GM18502 (cell line): ENCODE measurements around the gene RBM24.

Source experiments
- ATAC-seq: cut with Tn5 transposase; IDR thresholded peaks from one replicate; pipeline ENCODE4 v1.9.1; 2021; ENCODE audit warnings: mild to moderate bottlenecking; ENCODE audit not compliant: unreplicated experiment, poor library complexity

RBM24 gene

DNA sequence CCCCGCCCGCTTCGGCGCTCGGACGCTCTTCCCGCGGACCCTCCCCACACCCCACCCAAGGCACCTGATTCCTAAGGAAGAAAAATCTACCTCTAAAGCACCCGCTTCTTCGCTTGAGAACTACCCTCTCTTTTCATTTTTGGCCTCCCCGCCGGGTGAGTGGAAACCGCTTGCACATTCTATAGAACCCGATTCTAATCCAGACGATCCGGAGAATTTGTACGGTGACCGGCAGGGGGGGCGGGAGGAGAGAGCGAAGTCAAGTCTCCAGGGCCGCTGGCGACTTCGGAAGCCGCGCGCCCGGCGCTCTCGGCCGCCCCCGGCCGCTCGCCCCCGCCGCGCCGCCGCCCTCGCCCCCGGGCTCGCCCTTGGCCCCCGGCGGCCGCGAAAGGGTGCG is at the start of gene RBM24:
Gene RBM24 (plus strand): TSS at position 262 of the 397 bp plus-strand sequence. CDS start 221 bp downstream, outside the sequence.
- no peak for ATAC-seq

DNA sequence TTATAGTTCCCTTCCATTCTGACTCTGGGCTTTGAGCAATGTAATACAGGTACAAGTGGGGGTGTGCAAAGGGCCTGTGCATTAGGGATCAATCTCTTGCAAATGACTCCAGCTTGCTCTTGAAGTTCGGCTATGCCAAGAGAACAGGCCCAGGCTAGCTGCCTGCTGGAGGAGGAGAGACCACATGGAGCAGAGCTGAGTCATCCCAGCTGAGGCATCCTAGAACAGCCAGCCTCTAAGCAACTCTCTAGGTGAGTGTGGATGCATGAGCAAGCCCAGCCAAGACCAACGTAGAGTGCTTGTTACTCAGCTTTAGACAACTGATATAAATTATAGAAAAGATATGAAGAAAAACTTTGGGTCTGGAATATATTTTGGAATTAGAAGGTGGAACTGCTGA is 47.6 kb upstream of the RBM24 start:
- ATAC-seq: no peak

DNA sequence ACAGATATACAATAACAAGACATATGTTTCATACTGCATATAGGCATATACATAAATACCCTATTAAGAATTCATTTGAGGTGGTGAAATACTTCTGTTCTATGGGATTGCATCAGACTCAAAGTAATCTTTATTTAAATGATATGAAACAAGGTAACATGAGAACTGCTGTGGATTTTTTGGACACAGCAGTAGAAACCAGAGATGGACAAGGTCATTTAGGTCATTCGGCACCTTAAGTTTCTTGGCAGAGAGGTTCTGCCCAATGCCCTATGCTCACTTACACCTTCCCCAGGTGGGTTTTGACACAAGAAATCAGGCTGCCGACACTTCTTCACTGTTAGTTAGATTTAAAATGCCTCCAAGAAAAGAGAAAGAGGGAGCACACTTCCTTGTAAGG is 43.9 kb upstream of the RBM24 start:
- no peak for ATAC-seq

DNA sequence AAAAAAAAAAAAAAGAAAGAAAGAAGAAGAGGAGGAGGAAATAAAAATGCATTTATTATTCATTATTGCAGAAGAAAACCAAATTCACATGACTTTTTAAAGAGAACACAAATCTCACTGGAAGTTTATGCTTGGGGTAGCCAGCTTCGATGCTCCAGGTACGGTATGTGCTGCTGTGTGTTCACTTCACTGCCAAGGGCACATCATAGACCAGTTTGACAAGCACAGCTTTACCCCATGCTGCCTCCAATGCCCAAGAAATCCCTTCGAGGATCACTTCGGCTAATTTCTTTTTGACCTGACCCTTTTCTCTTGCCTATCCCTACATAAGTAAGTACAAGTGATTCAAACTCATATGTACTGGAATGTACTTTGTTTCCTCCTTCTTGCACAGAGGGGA is 41.9 kb upstream of the RBM24 start:
- no peak for ATAC-seq

DNA sequence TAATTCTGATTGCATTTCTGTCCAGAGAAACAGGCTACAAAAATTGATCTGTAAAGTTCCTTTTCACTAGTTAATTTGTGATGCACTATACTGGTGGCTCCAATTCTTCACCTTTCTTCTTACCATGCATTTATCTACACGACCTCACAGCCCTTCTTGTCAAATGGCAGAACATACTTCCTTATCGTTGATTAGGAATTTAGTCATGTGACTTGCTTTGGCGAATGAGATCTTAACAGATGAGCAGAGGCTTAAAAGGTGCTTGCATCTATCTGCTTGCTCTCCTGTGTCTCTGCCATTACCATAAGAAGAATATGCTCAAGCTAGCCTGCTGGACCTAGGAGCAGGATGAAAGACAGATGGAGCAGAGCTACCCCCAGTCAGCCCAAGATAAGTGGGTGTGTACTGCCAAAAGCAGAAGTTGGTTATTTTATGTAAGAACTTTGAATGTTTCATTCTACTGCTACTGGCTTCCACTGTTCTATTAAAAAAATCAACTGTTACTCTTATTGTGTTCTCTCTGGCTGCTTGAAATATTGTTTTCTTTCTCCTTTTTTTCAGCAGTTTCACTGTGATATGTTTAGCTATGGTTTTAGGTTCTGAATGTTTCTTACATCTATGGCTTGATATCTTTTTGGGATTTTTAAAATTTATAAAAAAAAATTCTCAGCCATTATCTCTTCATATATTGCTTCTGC is 40.2 kb upstream of the RBM24 start:
- ATAC-seq: no peak

DNA sequence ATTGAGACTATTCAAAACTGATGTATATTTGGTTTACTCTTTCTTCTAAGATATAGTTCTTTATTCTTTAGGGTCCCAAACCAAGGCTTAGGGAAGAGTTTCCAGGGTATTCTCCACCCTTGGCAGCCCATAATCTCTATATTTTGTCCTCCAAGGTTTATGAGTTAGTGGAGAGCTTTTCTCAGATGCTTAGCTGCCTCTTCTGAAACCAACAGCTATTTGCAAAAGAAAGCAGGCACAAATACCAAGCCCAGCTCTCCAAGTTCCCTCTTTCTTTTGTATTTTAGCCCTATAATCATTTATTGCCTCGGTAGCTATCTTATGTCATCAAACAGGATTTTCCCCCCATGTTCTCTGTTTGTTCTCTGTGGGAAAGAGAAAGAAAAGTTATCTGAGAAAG is 39.1 kb upstream of the RBM24 start:
- no peak for ATAC-seq

DNA sequence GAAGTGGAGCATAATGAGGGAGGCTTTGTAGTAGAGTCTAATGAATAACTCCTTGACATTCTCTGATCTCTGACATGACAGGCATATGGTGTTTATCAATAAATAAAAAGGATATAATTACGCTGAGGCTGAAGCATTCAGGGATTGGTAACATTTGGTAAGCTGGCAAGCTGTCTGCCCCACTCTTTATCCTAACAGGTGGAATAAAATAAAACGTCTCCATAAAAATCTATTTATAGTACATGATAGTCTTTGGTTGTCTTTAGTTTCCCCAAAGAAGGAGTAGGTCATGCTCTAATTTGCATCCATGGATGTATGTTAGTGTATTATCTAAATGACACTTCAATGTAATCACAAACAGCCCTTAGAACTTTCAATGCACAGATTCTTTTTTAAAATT is 30.9 kb upstream of the RBM24 start:
- no peak for ATAC-seq

DNA sequence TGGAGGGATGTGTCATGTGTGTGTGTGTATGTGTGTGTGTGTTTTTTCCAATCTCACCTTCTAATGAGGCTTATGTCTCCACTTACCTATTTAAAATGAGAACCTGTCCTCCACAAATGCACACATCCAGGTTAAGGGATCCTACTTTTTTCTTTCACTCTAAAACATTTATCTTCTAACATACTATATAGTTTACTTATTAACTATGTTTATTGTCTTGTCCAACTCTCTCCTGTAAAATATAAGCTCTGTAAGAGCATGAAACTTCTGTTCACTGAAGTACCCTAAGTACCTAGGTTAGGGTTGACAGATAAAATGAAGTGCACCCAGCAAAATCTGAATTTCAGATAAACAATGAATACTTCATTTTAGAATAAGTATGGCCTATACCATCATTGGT is 29.2 kb upstream of the RBM24 start:
- no peak for ATAC-seq

DNA sequence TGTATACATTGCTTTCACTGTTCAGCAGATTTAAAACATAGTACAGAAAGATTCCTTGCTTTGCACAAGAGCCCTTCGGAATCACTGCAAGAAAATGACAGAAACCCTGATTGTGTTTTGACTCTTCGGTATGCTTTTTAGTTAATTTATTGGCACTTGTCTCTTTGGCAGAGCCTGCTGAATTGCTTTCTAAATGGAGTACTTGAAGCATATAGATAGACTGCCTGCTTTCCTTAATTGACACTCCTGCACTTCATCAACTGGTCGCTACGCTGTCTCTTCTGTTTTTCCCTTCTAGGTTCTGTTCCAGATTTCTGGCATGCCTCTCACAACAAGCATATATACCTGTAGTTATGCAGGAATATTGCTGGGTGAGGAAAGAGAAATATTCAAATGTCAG is 22.4 kb upstream of the RBM24 start:
- ATAC-seq: no peak

DNA sequence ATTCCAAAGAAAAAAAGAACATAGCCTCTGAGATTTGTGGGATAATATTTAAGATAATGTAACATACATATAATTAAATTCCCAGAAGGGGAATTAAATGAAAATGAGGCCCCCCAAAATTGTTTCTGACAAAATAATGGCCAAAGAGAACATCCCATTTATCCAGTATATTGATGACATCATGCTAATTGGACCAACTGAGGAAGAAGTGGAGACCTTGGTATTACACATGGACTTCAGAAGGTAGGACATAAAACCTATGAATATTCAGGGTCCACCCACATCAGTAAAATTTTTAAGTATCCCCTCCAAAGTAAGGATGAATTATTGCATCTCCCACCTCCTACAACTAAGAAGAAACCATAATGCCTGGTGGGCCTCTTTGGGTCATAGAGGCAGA is 15.6 kb upstream of the RBM24 start:
- no peak for ATAC-seq

DNA sequence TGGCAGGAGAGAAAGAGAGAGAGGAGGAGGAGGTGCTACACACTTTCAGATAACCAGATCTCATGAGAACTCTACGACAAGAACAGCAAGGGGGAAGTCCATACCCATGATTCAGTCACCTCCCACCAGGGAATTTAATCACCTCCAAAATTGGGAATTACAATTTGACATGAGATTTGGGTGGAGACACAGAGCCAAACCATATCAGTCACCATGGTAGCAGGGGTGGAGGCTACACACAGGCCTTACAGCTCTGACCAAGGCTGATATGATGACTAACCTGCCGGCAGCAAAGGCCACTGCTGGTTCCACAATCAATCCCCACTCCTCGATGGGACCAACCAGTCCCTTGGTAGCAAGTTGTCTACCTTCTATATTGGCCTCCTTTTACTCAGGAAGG is 13.6 kb upstream of the RBM24 start:
- no peak for ATAC-seq

DNA sequence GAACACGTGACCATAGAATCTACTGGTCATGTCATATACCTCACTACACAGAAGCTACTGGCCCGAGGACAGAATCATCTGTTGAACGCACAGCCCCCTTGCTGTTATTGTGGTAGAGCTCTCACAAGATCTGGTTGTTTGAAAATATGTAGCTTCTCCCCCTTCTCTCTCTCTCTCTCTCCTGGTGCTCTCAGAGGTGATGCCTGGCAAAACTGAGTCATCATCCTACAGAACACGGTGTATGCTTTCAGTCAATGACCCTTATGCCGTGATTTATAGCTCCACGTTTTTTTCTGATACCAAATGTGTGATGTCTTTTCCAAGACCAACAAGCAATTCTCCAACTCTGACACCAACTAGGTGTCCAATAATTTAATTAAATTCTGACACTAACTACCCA is 13.0 kb upstream of the RBM24 start:
- ATAC-seq: no peak

DNA sequence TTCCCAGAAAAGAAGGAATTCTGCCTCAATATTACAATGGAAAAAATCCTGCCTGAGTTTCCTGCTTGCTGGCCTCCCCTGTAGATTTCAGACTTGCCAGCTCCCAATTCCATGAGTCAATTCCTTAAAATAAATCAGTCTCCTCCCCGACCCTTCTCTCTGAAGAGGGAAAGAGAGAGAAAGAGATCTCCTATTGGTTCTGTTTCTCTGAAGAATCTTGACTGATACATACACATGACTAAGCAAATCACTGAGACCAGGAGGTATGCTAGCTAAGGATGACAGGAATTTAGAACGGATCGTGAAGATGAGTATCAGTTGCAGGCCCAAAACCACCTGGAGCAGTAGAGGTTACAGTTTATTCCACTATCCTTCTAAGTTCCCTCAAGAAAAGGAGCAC is 11.3 kb upstream of the RBM24 start:
- ATAC-seq: no peak

DNA sequence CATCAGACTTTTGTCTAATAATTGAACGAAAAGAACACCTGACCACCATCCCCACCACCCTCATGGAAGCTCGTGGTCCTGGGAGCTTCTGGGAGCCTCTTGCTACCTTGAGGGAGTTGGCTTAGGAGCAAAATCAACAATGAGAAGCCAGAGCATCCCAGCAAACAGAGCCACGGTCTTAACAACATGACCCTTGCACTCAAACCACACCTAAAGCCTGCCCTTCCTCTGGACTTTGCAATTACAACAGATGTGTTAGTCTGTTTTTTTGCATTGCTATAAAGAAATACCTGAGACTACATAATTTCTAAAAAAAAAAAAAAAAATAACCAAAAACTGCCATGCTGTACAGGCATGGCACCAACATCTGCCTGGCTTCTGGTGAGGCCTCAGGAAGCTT is 9.5 kb upstream of the RBM24 start:
- no peak for ATAC-seq

DNA sequence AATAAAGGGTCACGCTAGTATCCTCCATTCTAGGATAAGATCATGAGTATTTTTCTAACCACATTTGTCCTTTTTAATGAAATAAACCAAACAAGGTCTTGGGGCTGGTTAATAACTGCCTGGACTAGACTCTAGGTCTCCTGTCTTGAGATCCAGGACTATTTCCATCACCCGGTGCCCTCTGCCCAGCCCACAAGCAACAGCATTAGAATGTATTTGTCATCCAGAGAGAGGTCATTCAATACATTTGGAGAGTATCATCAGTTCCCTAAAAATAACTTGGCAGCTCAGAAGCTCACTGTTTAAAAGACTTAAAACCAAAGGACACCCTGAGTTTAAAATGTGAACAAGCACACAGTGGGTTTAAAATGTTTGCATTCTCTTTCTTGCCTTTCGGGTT is 4.4 kb upstream of the RBM24 start:
- no peak for ATAC-seq

DNA sequence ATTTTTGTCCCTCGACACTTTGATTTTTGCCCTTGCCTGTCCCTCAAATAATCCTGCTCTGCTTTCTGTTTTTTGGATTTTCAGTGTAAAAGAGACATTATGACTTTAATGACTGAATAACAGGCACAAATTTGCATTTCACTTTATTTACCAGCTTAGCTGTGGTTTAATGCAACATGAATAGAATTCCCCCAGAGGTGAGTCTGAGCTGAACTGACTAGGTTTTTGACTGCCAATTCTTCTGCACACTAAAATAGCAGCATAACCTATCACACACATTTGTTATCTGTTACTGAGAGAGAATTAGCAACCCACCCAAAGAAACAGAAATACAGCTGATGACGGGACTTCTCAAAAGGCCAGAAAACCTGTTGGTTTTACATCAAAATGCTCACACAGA is 3.9 kb upstream of the RBM24 start:
- ATAC-seq: no peak

DNA sequence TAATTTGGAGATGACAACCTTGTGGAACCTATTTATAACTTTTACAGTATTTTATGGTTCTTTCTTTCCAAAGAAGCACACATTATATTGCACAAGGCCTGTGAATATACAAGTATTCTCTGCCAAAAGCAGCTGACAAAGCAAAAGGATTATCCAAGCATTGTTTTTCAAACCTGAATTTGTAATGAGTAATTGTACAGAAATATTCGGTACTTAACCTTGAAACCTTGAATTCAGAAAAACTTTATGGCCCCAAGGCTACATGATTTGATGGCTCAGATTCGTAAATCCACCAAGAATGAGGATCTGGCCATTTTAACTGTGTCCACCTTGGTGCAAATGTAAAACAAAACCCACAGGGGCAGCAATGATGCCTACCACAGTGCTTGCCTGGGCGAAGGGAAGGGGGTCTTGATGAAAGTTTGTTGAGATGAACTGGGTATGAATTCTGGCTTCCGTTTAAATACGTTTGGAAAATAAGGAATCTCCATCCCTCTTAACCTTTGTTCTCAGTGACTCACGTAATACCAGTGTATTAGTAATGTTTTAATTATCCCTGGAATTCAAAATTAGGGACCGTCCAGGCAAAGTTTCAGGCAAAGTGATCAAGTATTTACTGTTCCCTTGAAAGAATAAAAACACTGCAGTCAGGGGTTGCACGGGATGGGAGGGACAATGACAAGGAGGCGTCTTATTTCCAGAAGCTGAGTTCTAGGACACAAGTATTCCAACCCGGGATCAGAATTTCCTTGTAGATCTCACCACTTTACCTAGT is 2.7 kb upstream of the RBM24 start:
- ATAC-seq: no peak

DNA sequence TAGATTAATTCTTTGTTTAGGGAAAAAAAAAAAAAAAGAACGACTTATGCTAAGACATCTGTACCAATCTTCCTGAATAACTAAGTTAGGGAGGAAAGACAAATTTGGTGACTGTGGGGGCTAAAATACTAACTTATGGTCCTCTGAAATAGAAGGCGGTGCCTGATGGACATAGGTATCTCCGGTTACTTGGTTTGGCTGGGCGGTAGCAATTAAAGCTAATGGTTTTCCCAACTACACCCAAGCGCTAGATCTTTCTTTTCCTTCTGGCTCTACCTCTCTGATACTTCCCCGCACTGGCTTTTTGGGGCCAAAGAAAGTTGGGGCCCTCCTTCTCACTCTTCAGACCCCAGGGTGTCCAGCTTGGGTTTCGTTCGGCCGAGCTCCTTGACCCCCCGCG is 1.0 kb upstream of the RBM24 start:
- no peak for ATAC-seq

DNA sequence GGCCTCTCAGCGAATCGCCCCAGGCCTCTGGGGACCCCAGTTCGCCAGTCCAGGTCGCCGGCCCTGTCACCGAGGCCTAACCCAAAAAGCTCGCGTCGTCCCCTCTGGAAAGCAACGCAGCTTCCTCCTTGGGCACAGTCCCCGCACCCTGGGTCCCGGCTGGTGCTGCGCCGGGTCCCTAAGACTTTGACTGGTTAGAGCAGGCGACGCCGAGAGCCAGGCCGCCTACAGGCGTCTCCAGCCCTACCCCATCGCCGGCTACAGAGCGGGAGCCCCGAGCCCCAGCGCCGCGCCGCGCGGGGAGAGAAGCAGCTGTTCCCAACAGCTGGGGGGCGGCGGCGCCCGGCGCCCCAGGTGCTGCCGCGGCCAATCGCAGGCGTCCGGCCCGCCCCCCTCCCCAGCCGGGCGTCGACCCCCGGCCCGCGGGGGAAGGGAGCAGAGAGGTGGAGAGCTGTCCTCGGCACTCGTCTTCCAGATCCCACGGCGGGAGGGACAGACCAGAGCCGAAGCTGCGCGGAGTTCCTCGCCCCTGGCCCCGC is 540 bp upstream of the RBM24 start:
- no peak for ATAC-seq

DNA sequence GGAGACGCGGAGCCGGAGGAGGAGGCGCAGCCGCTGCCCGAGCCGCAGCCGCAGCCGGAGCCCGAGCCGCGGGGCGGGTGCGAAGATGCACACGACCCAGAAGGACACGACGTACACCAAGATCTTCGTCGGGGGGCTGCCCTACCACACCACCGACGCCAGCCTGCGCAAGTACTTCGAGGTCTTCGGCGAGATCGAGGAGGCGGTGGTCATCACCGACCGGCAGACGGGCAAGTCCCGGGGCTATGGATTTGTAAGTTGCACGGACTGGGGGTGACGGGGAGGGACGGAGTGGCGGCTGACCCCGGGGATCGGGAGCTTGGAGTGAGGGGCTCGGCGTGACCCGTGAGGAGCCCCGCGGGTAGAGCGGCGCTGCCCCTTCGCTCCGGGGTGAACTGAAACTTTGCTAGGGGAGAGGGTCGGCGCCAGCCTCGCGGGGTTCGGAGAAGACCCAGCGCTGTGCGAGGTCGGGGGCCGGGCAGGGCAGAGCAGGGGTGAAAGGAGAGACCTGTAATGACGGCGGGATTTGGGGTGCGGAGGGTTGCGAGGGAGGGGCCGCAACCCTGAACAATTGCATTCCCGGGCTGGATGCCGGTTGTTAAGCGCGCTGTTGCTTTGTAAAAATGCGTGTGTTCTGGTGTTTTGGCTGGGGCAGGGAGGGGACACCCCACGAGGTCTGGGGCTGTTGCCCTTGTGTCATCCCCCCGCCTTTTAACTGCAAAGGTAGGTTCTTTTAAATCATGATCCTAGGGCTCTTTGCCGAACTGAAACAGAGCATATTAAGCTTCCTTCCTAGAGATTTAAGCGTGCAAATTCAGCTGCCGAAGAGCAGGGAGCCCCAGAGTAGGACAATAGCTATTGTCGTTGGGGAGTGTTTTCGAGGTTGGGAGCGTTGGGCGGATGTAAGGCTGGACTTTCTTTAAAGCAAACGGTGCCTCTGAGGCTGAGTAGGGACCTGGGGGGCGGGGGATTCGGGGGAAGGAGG is 628 bp downstream of the RBM24 start:
- ATAC-seq: no peak

DNA sequence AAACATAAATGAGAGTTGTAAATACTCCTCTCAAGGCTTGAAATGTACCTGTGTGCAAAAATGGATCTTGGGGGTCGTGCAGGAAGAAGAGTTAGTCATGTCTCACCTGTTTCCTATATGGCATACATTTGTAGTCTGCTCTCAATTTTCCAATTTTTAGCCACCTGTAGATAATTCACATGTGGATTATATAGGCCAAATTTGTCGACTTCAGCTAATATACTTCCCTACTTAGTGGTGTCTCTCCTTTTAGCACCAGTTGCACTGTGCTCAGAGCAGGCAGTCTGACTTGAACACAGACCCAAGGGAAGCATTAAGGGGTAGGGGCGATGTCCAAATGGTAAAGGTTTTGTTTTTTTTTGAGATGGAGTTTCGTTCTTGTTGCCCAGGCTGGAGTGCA is 1.9 kb downstream of the RBM24 start:
- no peak for ATAC-seq
